HG02623 (cell line): Measurements from ENCODE around the gene FOXP2.
"Not testable (repeated sequence)": the region's sequence is repeated elsewhere in the genome, so short reads cannot be mapped to it uniquely, and the experiment has no call there.

ENCODE experiments used
- ATAC-seq: cut with Tn5 transposase; IDR thresholded peaks from one replicate; pipeline ENCODE4 v1.9.1; 2021; ENCODE audit warnings: moderate library complexity; ENCODE audit not compliant: unreplicated experiment

The FOXP2 gene

GRCh38 chr7:114414156-114415063, at the start of gene FOXP2:
Gene FOXP2 (plus strand): TSS chr7:114414815. CDS start chr7:114426512, 11,697 bp downstream.
- no peak for ATAC-seq

- ATAC-seq = no peak
Measured at GRCh38 chr7:114365791-114366190, 48.8 kb upstream of the FOXP2 start.

- no peak for ATAC-seq
Measured at GRCh38 chr7:114368492-114368891, 46.1 kb upstream of the FOXP2 start.

GRCh38 chr7:114369294-114369693, 45.3 kb upstream of the FOXP2 start:
- no peak for ATAC-seq

GRCh38 chr7:114372619-114373018, 42.0 kb upstream of the FOXP2 start:
- no peak for ATAC-seq

GRCh38 chr7:114375907-114376306, 38.7 kb upstream of the FOXP2 start:
- no peak for ATAC-seq

- not testable (repeated sequence) for ATAC-seq
Measured at GRCh38 chr7:114383946-114384345, 30.7 kb upstream of the FOXP2 start.

GRCh38 chr7:114384346-114384745, 30.3 kb upstream of the FOXP2 start:
- not testable (repeated sequence) for ATAC-seq

- no peak for ATAC-seq
Measured at GRCh38 chr7:114388021-114388420, 26.6 kb upstream of the FOXP2 start.

- no peak for ATAC-seq
Measured at GRCh38 chr7:114392686-114393085, 21.9 kb upstream of the FOXP2 start.

GRCh38 chr7:114402876-114403635, 11.6 kb upstream of the FOXP2 start:
- no peak for ATAC-seq

GRCh38 chr7:114405427-114405826, 9.2 kb upstream of the FOXP2 start:
- ATAC-seq = no peak

- ATAC-seq = no peak
Measured at GRCh38 chr7:114409750-114410149, 4.9 kb upstream of the FOXP2 start.

GRCh38 chr7:114412548-114412947, 2.1 kb upstream of the FOXP2 start:
- no peak for ATAC-seq

GRCh38 chr7:114413761-114414155, 857 bp upstream of the FOXP2 start:
- ATAC-seq = no peak

- ATAC-seq = no peak
Measured at GRCh38 chr7:114415064-114415989, 712 bp downstream of the FOXP2 start.

- no peak for ATAC-seq
Measured at GRCh38 chr7:114416129-114416990, 1.7 kb downstream of the FOXP2 start.

- no peak for ATAC-seq
Measured at GRCh38 chr7:114417290-114417689, 2.7 kb downstream of the FOXP2 start.

- no peak for ATAC-seq
Measured at GRCh38 chr7:114418117-114418516, 3.5 kb downstream of the FOXP2 start.
